ENCODE results near the gene S100A14. TPM values are rescaled to one million over a fixed set of nuclear protein-coding genes. Genes with fewer than 3 reads are reported as not detected.

Gene S100A14
- total RNA-seq, 1 experiment from 2014 or later = 0.63 TPM

DNA sequence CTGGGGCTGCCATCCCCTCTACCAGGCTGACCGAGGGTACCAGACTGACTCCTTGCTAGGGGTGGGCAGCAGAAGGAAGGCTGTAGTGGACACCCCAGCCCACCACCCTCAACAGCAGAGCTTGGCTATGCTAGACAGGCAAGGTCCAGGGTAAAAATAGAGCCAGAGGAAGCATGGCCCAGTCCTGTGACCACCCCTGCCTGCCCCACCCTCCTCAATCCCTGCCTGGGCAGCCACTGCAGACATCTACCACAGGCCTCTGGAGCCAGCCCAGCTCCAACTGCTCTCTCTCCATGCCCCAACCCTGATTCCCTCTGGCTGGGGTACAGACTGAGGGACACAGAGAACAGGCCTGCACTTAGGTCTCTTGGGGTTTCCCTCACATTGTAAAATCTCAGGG, 13.8 kb upstream of the S100A14 start:
- Histone ChIP-seq H2BK15ac (ENCODE audit: low read depth, low read length) (no peak overlapping the region), H3K56ac (ENCODE audit: insufficient read length, low read depth, low read length) (no peak overlapping the region), H4K8ac (replicated peaks; ENCODE audit: insufficient read length, low read depth, low read length) (no peak overlapping the region), H3K27me3 (ENCODE audit: insufficient read depth, low read length) (no peaks in the 10 kb centered on the region), H3K9me3 (ENCODE audit: control insufficient read depth, low read depth, low read length) (no peaks in the 10 kb centered on the region), H2BK5ac (ENCODE audit: insufficient read length, low read length) (no peak overlapping the region), H2BK12ac (ENCODE audit: insufficient read length, low read depth, low read length) (no peak overlapping the region), H3K14ac (ENCODE audit: insufficient read depth, low read length) (no peak overlapping the region; the same call in 1 of the 2 replicates), H3K4ac (ENCODE audit: low read depth, low read length) (no peak overlapping the region), H3K18ac (ENCODE audit: insufficient read length, low read depth, low read length) (no peak overlapping the region), H4K5ac (ENCODE audit: insufficient read length, low read depth, low read length) (no peak overlapping the region), H3K79me1 (ENCODE audit: insufficient read depth, low read depth, low read length, poor library complexity, severe bottlenecking) (no peaks in the 10 kb centered on the region), H2AFZ (ENCODE audit: low read length) (no peak overlapping the region), H3K23ac (ENCODE audit: insufficient read length, low read depth, low read length) (no peak overlapping the region), H3K79me2 (ENCODE audit: insufficient read depth, low read length) (peaks cover 3% of the 10 kb centered on the region; the same call in 1 of the 2 replicates), H2BK20ac (ENCODE audit: low read depth, low read length, poor library complexity, severe bottlenecking) (no peak overlapping the region), H2BK120ac (ENCODE audit: low read depth, low read length, poor library complexity, severe bottlenecking) (no peak overlapping the region), H4K20me1 (ENCODE audit: control insufficient read depth, insufficient read depth, insufficient read length) (no peaks in the 10 kb centered on the region), H3K4me1 (ENCODE audit: insufficient read depth, low read length) (no peaks in the 10 kb centered on the region), H3K9ac (ENCODE audit: extremely low read depth, insufficient read length, low read length) (no peak overlapping the region), H3K4me2 (ENCODE audit: insufficient read depth, insufficient read length, low read length) (no peak overlapping the region), H3T11ph (ENCODE audit: low read length) (no peak overlapping the region), H3K27ac (ENCODE audit: insufficient read length, low read depth, low read length) (no peak overlapping the region), H3K23me2 (ENCODE audit: insufficient read length, low read depth, low read length, poor library complexity, severe bottlenecking) (peaks cover 19% of the 10 kb centered on the region), H4K91ac (ENCODE audit: insufficient read length, low read depth, low read length) (no peak overlapping the region), H2AK5ac (ENCODE audit: insufficient read length, low read length) (no peak overlapping the region)
- Mint-ChIP-seq H3K9me3 (peaks cover 0 to 3% of the 10 kb centered on the region in 2 experiments; a peak in 2 of 5 replicates), H3K36me3 (ENCODE audit: insufficient read depth in 1 of 3, low read depth in 3 of 3) (peaks cover 8 to 21% (median 16%) of the 10 kb centered on the region in 3 experiments), H3K4me3 (no peak overlapping the region), H3K27me3 (ENCODE audit: low read depth) (0 out of 2 replicates have a peak, but pooled peaks cover 2% of the 10 kb centered on the region), H3K27ac (no peak overlapping the region), H3K4me1 (peaks cover 40 to 44% of the 10 kb centered on the region in 2 experiments)
- DNase-seq = no peak
- TF ChIP-seq, protein P1, sequence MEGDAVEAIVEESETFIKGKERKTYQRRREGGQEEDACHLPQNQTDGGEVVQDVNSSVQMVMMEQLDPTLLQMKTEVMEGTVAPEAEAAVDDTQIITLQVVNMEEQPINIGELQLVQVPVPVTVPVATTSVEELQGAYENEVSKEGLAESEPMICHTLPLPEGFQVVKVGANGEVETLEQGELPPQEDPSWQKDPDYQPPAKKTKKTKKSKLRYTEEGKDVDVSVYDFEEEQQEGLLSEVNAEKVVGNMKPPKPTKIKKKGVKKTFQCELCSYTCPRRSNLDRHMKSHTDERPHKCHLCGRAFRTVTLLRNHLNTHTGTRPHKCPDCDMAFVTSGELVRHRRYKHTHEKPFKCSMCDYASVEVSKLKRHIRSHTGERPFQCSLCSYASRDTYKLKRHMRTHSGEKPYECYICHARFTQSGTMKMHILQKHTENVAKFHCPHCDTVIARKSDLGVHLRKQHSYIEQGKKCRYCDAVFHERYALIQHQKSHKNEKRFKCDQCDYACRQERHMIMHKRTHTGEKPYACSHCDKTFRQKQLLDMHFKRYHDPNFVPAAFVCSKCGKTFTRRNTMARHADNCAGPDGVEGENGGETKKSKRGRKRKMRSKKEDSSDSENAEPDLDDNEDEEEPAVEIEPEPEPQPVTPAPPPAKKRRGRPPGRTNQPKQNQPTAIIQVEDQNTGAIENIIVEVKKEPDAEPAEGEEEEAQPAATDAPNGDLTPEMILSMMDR (conservative IDR thresholded peaks at IDR 0.05) = no peak
- no CpG with 5 or more reads among the region's 1 CpG for WGBS (ENCODE audit: extremely low coverage, insufficient read length, low lambda C conversion rate)
